Measurements from ENCODE around the gene ELMO3. TPM values are rescaled to one million over a fixed set of nuclear protein-coding genes. Genes with fewer than 3 reads are reported as not detected.

The ELMO3 gene
- total and polyA plus RNA-seq, 2 of the 13 experiments (the other 11 are each of a cell fraction or from before 2014, with no cell fraction given) = 2.6 to 4.0 TPM

GRCh38 chr16:67155295-67156142, 43.4 kb upstream of the ELMO3 start (continued):
- TF ChIP-seq ZSCAN12 (CRISPR knock-in tag; IDR thresholded peaks at IDR 0.05) (0 out of 2 replicates have a peak, but pooled peaks have one; percentile 83), ZNF556 (CRISPR knock-in tag; IDR thresholded peaks at IDR 0.05; ENCODE audit: borderline replicate concordance) (peak; percentile 94), ATF7 (IDR thresholded peaks at IDR 0.05) (no peak), ATF7 (CRISPR knock-in tag; IDR thresholded peaks at IDR 0.05) (no peak), HNF4G (IDR thresholded peaks at IDR 0.05; ENCODE audit: borderline replicate concordance, low read depth, low read length) (no peak), HNF4G (CRISPR knock-in tag; IDR thresholded peaks at IDR 0.05; ENCODE audit: borderline replicate concordance, low read depth) (no peak), CEBPB (IDR thresholded peaks at IDR 0.05; ENCODE audit: borderline replicate concordance, low read depth, low read length) (no peak), FIP1L1 (IDR thresholded peaks at IDR 0.05; ENCODE audit: borderline replicate concordance, insufficient read depth, low read depth, low read length) (no peak), SOX6 (IDR thresholded peaks at IDR 0.05) (no peak), SOX6 (CRISPR knock-in tag; IDR thresholded peaks at IDR 0.05) (peak; percentile 15; the same call in 1 of the 2 replicates), CHCHD3 (CRISPR knock-in tag; IDR thresholded peaks at IDR 0.05) (no peak), ZNF570 (CRISPR knock-in tag; IDR thresholded peaks at IDR 0.05; ENCODE audit: borderline replicate concordance) (no peak), IRF2 (CRISPR knock-in tag; IDR thresholded peaks at IDR 0.05) (peak; percentile 47; the same call in 1 of the 2 replicates), ZNF772 (CRISPR knock-in tag; IDR thresholded peaks at IDR 0.05) (no peak; the same call in 1 of the 2 replicates), BRF2 (CRISPR knock-in tag; IDR thresholded peaks at IDR 0.05) (no peak), ZNF691 (CRISPR knock-in tag; IDR thresholded peaks at IDR 0.05; ENCODE audit: borderline replicate concordance, low read depth) (peak; percentile 87), ZMAT5 (CRISPR knock-in tag; IDR thresholded peaks at IDR 0.05; ENCODE audit: borderline replicate concordance, low read depth) (no peak), HNRNPH1 (optimal IDR thresholded peaks at IDR 0.05; ENCODE audit: low read depth, low read length) (no peak), ZNF234 (CRISPR knock-in tag; conservative IDR thresholded peaks at IDR 0.05) (no peak), ZNF281 (CRISPR knock-in tag; IDR thresholded peaks at IDR 0.05; ENCODE audit: borderline replicate concordance) (no peak), MXD1 (CRISPR knock-in tag; IDR thresholded peaks at IDR 0.05) (no peak; the same call in 1 of the 2 replicates)
- TF ChIP-seq, protein P1, sequence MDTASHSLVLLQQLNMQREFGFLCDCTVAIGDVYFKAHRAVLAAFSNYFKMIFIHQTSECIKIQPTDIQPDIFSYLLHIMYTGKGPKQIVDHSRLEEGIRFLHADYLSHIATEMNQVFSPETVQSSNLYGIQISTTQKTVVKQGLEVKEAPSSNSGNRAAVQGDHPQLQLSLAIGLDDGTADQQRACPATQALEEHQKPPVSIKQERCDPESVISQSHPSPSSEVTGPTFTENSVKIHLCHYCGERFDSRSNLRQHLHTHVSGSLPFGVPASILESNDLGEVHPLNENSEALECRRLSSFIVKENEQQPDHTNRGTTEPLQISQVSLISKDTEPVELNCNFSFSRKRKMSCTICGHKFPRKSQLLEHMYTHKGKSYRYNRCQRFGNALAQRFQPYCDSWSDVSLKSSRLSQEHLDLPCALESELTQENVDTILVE (CRISPR knock-in tag; IDR thresholded peaks at IDR 0.05) = no peak; the same call in 1 of the 2 replicates

All from HepG2 (cell line).